ENCODE data around the gene RTEL1. TPM values are rescaled to one million over a fixed set of nuclear protein-coding genes. Genes with fewer than 3 reads are reported as not detected.
A peak's percentile ranks its signal among the peaks of the same experiment; 100 is the strongest.

The RTEL1 gene
- total RNA-seq, 1 experiment from 2014 or later: 58.0 TPM

DNA sequence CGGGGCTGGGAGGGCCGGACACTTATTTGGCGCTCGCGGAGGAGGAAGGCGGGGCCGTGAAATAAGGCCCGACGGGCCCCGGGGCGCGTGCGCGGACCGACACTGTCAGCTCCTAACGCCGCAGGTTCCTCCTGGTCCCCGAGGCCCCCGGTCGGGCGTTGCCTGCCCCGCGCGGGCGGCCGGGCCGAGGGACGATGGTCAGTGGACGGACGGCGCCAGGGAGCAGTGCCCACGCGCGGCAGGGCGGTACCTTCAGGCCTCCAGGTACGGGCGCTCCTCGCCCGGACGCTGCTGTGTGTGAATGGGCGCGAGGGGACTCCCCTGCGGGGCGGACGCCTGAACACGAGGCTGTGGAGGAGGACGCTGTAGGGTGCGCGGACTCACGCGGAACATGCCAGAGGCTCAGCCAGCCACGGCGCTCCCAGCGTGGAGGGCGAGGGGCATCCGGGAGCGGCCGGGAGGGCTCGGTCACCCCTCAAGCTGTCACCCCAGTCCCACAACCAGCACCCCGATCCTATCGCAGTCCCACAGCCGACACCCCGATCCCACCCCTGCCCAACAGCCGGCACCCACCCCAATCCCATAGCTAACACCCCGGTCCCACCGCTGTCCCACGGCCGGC, 30.9 kb upstream of the RTEL1 start:
- Histone ChIP-seq H3K4me2 (ENCODE audit: low read length) (peak overlapping the region; percentile 97), H3K9ac (ENCODE audit: low read length) (peak overlapping the region; percentile 95), H3K4me1 (ENCODE audit: control insufficient read depth in 1 of 2, insufficient read depth in 2 of 2, low read length in 2 of 2) (peaks cover 8 to 22% of the 10 kb centered on the region in 2 experiments), H3K36me3 (ENCODE audit: control insufficient read depth in 1 of 2, insufficient read depth in 2 of 2, low read length in 2 of 2) (0 out of 4 replicates have a peak, but pooled peaks cover 2 to 3% of the 10 kb centered on the region in 2 experiments), H2AFZ (ENCODE audit: low read depth, low read length, poor library complexity, severe bottlenecking) (no peak overlapping the region), H4K20me1 (ENCODE audit: insufficient read depth) (no peaks in the 10 kb centered on the region), H3K9me3 (ENCODE audit: control insufficient read depth in 1 of 2, insufficient read depth in 1 of 2, low read depth in 1 of 2, low read length in 2 of 2) (no peaks in the 10 kb centered on the region), H3K4me3 (replicated peaks in 1 of 2; ENCODE audit: low read depth in 1 of 2, low read length in 2 of 2) (peak overlapping the region; percentile 88 to 96), H3K27me3 (ENCODE audit: insufficient read depth, low read length) (no peaks in the 10 kb centered on the region), H3K27ac (ENCODE audit: low read depth, low read length) (peak overlapping the region; percentile 98), H3K79me2 (ENCODE audit: insufficient read depth, low read length) (peaks cover 49% of the 10 kb centered on the region), H3K9me2 (ENCODE audit: insufficient read depth) (no peaks in the 10 kb centered on the region)
- DNase-seq (ENCODE audit: low read depth, low spot score): peak; percentile 87
- ATAC-seq: peak; percentile 74
- no TSS peak for BruUV-seq (replicated peaks)
- ChIA-PET POLR2A (interaction anchor here (0.6 to 1.3 kb wide), 5 partner anchors 15 to 75 kb away, joined by 3 to 6 read pairs (median 3); partner anchors contain the start of gene HELZ2), CTCF (interaction anchor here (1.0 kb wide), 1 partner anchor 15 kb away, joined by 6 read pairs; no protein-coding TSS in a partner anchor), RAD21 (ENCODE audit: low non-redundant PET in 1 of 2, low total read pairs in 2 of 2, uncharacterized antibody in 2 of 2, unreplicated experiment in 2 of 2) (interaction anchor here in 1 of 2 experiments (0.7 kb wide), 1 partner anchor 55 kb away, joined by 4 read pairs; no protein-coding TSS in a partner anchor)
- intact Hi-C loops (cut with micrococcal nuclease): loop anchor here (2.0 to 10.0 kb wide), 3 partner anchors 52 to 90 kb away; partner anchors contain the start of genes HELZ2 and PTK6
- TF ChIP-seq POLR2AphosphoS5 (IDR thresholded peaks at IDR 0.05; ENCODE audit: low read depth, low read length) (peak; percentile 90), SP1 (IDR thresholded peaks at IDR 0.05; ENCODE audit: low read depth) (peak; percentile 43; the same call in 1 of the 2 replicates), YY1 (IDR thresholded peaks at IDR 0.05; ENCODE audit: extremely low read depth, insufficient replicate concordance, low read depth, low read length) (peak; percentile 34), SIN3A (IDR thresholded peaks at IDR 0.05; ENCODE audit: low read depth) (peak; percentile 86), POLR2A (IDR thresholded peaks at IDR 0.05; ENCODE audit: borderline replicate concordance, extremely low read depth, insufficient read depth, insufficient read length) (peak; percentile 45), ZFX (IDR thresholded peaks at IDR 0.05) (peak; percentile 43; the same call in 1 of the 2 replicates), TCF7L2 (IDR thresholded peaks at IDR 0.05; ENCODE audit: borderline replicate concordance, extremely low read depth, insufficient read depth, insufficient read length) (no peak), EGR1 (IDR thresholded peaks at IDR 0.05; ENCODE audit: low read depth) (peak; percentile 67)
- TF ChIP-seq, protein P1, sequence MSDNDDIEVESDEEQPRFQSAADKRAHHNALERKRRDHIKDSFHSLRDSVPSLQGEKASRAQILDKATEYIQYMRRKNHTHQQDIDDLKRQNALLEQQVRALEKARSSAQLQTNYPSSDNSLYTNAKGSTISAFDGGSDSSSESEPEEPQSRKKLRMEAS (IDR thresholded peaks at IDR 0.05): peak; percentile 70
- TF ChIP-seq, protein P2, sequence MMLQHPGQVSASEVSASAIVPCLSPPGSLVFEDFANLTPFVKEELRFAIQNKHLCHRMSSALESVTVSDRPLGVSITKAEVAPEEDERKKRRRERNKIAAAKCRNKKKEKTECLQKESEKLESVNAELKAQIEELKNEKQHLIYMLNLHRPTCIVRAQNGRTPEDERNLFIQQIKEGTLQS (IDR thresholded peaks at IDR 0.05): no peak

All from HCT116 (cell line).